Left cardiac atrium (tissue), 4 donors: ENCODE measurements around the gene ITPRID2. TPM values are rescaled to one million over a fixed set of nuclear protein-coding genes. Genes with fewer than 3 reads are reported as not detected.

Source experiments
- ATAC-seq, 2 donors: fragments of 200-7000 bp; cut with Tn5 transposase; one replicate each; pipeline ENCODE4 v1.9.1; 2020; ENCODE audit warnings: mild to moderate bottlenecking in 2 of 2, moderate library complexity in 2 of 2
- DNase-seq: peaks from one replicate; pipeline ENCODE4 v3.0.0-alpha.2; 2020
- intact Hi-C, 2 donors: fragments of 100-400 bp; cut with DNase I; formaldehyde crosslinking; loops; one replicate each; pipeline versions ENCODE4 v1.14.1 to v1.15.1; 2022 to 2023
- total RNA-seq, 2 donors: library from RNA; stranded (reverse); fragmentation: NEBNext Ultra II Directional; extraction: Animal tissue kit (Norgen Biotek cat#: 25700); gene quantifications; one replicate each; pipeline ENCODE4 v1.2.1, GENCODE V29; 2021
- donor health status: DM: no; HTN: yes; CAD: no.
- donor health status: DM: no; HTN: yes; CAD: no; lungs with severe emphysema.
- donor health status: DM: yes; HTN: yes; CAD: no.
- donor health status: Dilated cardiomyopathy.

Gene ITPRID2
- total RNA-seq, 2 donors from 2014 or later, result 61.5 to 88.7 TPM

GRCh38 chr2:181907057-181907456 is 15.5 kb downstream of the ITPRID2 start:
- no peak for ATAC-seq
- intact Hi-C loops, result no loop called here
- no peak for DNase-seq

GRCh38 chr2:181907635-181908034 is 16.1 kb downstream of the ITPRID2 start:
- DNase-seq (no peak), ATAC-seq (no peak)
- intact Hi-C loops, result no loop called here

- intact Hi-C loops, result no loop called here
- DNase-seq (no peak), ATAC-seq (no peak)
These were observed 18.7 kb downstream of the ITPRID2 start for GRCh38 chr2:181910028-181910831.

GRCh38 chr2:181911830-181912229 is 20.3 kb downstream of the ITPRID2 start:
- ATAC-seq, result no peak
- DNase-seq, result no peak
- intact Hi-C loops, result no loop called here

GRCh38 chr2:181915102-181915501 is 23.6 kb downstream of the ITPRID2 start:
- intact Hi-C loops, result no loop called here
- no peak for ATAC-seq
- DNase-seq, result no peak

GRCh38 chr2:181916726-181917718 is 25.5 kb downstream of the ITPRID2 start:
- intact Hi-C loops, result no loop called here
- DNase-seq (no peak), ATAC-seq (no peak)

GRCh38 chr2:181918188-181918587 is 26.7 kb downstream of the ITPRID2 start:
- intact Hi-C loops, result no loop called here
- ATAC-seq (no peak), DNase-seq (no peak)

- intact Hi-C loops, result no loop called here
- ATAC-seq, result no peak
- no peak for DNase-seq
These were observed 31.6 kb downstream of the ITPRID2 start for GRCh38 chr2:181923121-181923520.

GRCh38 chr2:181924336-181924735 is 32.8 kb downstream of the ITPRID2 start:
- intact Hi-C loops, result no loop called here
- DNase-seq (no peak), ATAC-seq (no peak)

- DNase-seq (no peak), ATAC-seq (no peak)
- intact Hi-C loops, result no loop called here
These were observed 43.2 kb downstream of the ITPRID2 start for GRCh38 chr2:181934694-181935093.

- ATAC-seq, result peak; percentile 43 to 57
These were observed 45.9 kb downstream of the ITPRID2 start for GRCh38 chr2:181937473-181937872.

GRCh38 chr2:181943411-181944124 is 52.0 kb downstream of the ITPRID2 start:
- ATAC-seq, result no peak
- no peak for DNase-seq
- intact Hi-C loops, result no loop called here

More at GRCh38 chr2:181937473-181937872, 45.9 kb downstream of the ITPRID2 start:
- intact Hi-C loops, result no loop called here
- no peak for DNase-seq

GRCh38 chr2:181944164-181944913 is 52.8 kb downstream of the ITPRID2 start:
- intact Hi-C loops, result no loop called here
- ATAC-seq, result no peak
- no peak for DNase-seq

GRCh38 chr2:181944914-181945291 is 53.4 kb downstream of the ITPRID2 start:
- no peak for DNase-seq
- ATAC-seq, result no peak
- intact Hi-C loops, result no loop called here

GRCh38 chr2:181946444-181947127 is 55.1 kb downstream of the ITPRID2 start:
- DNase-seq (no peak), ATAC-seq (no peak)
- intact Hi-C loops, result no loop called here

GRCh38 chr2:181947273-181947672 is 55.7 kb downstream of the ITPRID2 start:
- ATAC-seq (no peak), DNase-seq (no peak)
- intact Hi-C loops, result no loop called here

- DNase-seq (no peak), ATAC-seq (no peak)
- intact Hi-C loops, result no loop called here
These were observed 56.7 kb downstream of the ITPRID2 start for GRCh38 chr2:181948227-181948626.

GRCh38 chr2:181949047-181949446 is 57.5 kb downstream of the ITPRID2 start:
- ATAC-seq, result no peak
- no peak for DNase-seq
- intact Hi-C loops, result no loop called here
